Gastrocnemius medialis (tissue), 4 donors: ENCODE measurements around the gene PRRT3.

ENCODE experiments used
- POLR2A ChIP-seq, 2 donors: fragments of 450-650 bp; IDR thresholded peaks; one replicate each; pipeline ENCODE4 v1.6.1; 2017; ENCODE audit warnings: antibody characterized with exemption in 2 of 2, mild to moderate bottlenecking in 2 of 2, moderate library complexity in 2 of 2
- TF ChIP-seq, protein P1 (sequence below), 5 experiments: fragments of 450-650 bp in 3 of 5; fragments of 200-600 bp in 2 of 5; sonication (generic) in 2 of 5; IDR thresholded peaks in 4 of 5; conservative IDR thresholded peaks in 1 of 5; 1 replicate in 4 of 5; 2 replicates in 1 of 5; pipeline ENCODE4 v1.5.1; 2016 to 2019; ENCODE audit warnings: antibody characterized with exemption in 5 of 5, mild to moderate bottlenecking in 3 of 5, moderate library complexity in 3 of 5

- TF ChIP-seq, protein P1, sequence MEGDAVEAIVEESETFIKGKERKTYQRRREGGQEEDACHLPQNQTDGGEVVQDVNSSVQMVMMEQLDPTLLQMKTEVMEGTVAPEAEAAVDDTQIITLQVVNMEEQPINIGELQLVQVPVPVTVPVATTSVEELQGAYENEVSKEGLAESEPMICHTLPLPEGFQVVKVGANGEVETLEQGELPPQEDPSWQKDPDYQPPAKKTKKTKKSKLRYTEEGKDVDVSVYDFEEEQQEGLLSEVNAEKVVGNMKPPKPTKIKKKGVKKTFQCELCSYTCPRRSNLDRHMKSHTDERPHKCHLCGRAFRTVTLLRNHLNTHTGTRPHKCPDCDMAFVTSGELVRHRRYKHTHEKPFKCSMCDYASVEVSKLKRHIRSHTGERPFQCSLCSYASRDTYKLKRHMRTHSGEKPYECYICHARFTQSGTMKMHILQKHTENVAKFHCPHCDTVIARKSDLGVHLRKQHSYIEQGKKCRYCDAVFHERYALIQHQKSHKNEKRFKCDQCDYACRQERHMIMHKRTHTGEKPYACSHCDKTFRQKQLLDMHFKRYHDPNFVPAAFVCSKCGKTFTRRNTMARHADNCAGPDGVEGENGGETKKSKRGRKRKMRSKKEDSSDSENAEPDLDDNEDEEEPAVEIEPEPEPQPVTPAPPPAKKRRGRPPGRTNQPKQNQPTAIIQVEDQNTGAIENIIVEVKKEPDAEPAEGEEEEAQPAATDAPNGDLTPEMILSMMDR (IDR thresholded peaks at IDR 0.05 in 4 of 5, conservative IDR thresholded peaks at IDR 0.05 in 1 of 5), result no peak
- TF ChIP-seq POLR2A (IDR thresholded peaks at IDR 0.05), result no peak
These were observed 38.2 kb downstream of the PRRT3 start for GRCh38 chr3:9914011-9914410.
